GM18873 (cell line): Measurements from ENCODE around the gene PPIAL4G.
"Not testable (repeated sequence)": the region's sequence is repeated elsewhere in the genome, so short reads cannot be mapped to it uniquely, and the experiment has no call there.

ENCODE experiments used
- ATAC-seq: cut with Tn5 transposase; IDR thresholded peaks from one replicate; pipeline ENCODE4 v1.9.1; 2021; ENCODE audit warnings: mild to moderate bottlenecking, moderate library complexity, moderate number of reproducible peaks; ENCODE audit not compliant: unreplicated experiment, low FRiP score

The PPIAL4G gene

DNA sequence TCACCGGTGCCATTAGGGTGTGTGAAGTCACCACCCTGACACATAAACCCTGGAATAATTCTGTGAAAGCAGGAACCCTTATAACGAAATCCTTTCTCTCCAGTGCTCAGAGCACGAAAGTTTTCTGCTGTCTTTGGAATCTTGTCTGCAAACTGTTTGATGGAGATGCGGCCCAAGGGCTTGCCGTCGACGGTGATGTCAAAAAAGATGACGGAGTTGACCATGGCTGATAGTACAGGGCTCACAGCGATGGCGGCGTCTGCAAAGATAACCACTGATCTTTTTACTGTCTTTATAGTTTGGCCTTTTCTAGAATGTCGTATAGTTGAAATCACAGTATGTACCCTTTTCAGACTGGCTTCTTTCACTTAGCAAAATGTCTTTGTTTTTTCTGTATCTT, at the start of gene PPIAL4G:
Gene PPIAL4G, minus strand, starts transcription at position 274 of the 400 bp plus-strand sequence. Its CDS starts 50 bp downstream, at position 224.
- ATAC-seq: not testable (repeated sequence)

DNA sequence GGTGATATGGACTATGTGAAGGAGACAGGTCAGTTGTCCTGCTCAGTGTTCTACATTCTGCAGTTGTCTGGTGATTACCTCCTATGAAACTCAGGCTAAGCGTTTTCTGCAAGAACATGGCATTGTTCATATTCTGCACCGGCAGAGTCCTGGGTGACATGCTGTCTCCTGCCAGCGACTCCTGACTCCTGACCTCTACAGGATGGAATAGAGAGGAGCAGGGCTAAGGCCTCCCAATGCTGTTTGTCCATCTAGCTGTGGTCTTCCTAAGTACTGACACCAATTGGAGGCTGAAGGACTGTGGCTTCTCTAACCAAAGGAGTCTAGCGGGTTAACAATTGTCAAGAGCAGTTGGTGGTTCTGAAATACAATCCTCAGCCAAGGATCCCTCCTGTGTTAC, 49.1 kb upstream of the PPIAL4G start:
- not testable (repeated sequence) for ATAC-seq

DNA sequence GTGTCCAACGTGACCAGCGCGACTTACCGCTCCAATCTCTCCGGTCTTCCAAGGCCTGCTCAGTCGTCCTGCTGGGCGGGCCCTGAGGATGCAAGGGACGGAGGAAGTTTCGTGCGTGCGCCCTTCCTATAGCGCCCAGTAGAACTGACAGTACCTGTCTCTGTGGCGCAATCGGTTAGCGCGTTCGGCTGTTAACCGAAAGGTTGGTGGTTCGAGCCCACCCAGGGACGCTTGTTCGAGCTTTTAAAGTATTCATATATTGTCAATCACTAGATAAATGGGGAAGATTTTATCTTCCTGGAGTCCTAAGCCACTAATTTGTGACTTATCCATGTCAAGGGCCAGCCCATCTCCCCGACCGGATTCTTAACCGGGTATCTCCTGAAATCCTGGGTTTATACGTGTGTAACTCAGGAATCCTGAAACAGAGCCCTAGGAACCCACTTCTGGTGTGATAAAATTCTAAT, 46.0 kb upstream of the PPIAL4G start:
- not testable (repeated sequence) for ATAC-seq

DNA sequence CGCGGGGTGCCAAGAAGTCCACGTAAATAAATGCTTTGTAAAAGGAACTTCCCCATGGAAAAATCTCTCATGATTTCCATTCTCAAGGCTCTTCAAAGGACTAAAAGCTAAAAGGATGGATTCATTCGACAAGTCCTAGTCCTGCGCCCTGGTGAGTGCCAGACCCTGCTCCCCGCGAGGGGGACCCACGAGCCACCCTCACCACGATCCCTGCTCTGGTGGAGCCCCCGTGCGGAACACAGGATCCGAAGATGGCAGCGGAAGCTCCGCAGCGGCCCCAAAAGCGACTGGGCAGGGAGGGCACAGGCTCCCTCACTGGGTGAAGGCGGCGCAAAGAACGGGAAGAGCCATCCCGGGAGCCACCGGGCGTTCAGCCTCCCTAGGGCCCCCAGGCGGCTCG, 45.5 kb upstream of the PPIAL4G start:
- ATAC-seq: not testable (repeated sequence)

DNA sequence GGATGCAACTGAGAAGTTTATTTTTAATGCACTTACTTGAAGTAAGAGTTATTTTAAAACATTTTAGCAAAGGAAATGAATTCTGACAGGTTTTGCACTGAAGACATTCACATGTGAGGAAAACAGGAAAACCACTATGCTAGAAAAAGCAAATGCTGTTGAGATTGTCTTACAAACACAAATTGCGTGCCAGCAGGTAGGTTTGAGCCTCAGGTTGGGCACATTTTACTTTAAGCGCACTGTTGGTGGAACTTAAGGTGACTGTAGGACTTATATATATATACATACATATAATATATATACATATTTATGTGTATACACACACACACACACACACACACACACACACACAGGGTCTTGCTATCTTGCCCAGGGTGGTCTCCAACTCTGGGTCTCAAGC, 43.5 kb upstream of the PPIAL4G start:
- ATAC-seq: not testable (repeated sequence)

DNA sequence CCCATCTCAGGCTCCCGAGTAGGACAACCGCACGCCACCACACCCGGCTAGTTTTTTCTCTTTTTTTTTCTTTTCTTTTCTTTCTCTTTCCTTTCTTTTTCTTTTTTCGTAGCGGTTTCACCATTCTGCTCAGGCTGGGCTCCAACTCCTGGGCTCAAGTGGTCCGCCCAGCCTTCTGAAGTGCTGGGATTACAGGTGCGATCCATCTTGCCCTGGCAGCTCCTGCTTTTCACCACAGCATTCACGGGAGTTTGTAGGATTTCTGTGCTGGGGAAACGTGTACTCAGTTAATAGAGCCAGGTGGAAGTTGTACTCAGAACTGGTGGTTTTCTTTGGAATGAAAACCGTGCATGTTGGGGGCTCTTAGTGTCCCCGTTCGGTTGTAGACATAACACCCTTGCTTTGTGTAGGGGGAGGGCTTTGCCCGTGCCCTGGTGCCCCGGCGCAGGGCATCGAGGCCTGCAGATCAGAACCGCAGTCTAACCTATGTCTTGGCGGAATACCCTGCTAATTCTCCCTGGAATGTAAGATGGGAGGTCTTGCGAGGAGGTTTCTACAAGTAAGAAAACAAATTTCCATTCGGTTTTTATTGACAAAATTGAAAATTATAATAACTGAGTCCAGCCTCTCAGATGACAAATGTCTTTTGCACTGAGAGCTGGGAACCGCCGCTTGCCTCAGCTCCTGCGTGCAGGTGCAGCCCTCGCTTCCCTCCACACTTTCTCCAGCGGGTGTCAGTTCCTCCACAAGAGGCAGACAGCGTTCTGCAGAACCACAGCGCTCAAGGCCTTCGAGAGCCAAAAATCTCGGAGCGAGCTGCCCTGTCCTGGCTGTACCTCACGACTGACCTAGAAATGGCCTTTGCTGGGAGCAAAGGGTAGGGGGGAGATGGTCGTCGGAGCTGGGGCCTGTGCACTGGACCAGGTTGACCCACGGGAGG, 40.4 kb upstream of the PPIAL4G start:
- peak; percentile 13 for ATAC-seq

DNA sequence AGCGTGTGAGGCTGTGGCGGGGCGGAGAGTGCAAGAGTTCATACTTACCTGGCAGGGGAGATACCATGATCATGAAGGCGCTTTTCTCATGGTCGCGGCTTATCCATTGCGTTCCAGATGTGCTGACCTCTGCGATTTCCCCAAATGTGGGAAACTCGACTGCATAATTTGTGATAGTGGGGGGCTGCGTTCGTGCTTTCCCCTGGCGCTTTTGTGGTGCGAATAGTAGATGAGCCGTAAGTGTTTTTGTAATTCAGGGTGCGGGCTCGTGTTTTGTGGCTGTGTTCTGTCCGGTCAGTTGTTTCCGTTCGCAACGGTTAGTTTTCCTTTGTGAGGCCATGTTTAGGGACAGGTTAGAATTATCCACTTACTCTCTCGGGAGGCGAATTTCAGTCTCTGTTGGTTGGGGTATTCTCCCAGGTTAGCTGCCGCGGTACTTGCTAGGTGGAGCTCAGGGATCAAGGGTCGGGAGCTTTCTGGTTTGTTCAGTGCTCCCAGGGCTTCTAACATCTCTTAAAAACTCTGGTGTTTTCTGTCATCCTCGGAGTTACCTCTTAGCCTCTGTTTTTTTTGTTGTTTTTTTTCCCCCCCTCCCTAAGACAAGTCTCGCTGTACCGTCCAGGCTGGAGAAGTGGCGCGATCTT, 39.6 kb upstream of the PPIAL4G start:
- ATAC-seq: peak; percentile 81

DNA sequence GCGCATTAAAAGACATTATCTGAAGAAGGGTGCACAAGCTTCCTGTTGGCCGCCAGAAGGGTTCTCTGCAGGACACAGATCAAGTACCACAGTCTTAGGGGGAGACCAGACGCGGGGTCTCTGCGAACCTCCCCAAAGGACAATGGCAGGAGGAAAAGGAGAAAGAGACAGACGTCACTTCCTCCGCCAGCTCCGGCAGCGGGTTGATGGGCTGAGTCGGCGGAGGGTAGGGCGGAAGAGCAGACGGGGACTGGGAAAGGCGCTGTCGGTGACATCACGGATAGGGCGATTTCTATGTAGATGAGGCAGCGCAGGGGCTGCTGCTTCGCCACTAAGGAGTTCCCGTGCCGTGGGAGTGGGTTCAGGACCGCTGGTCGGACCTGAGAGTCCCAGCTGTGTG, 39.0 kb upstream of the PPIAL4G start:
- peak; percentile 54 for ATAC-seq

DNA sequence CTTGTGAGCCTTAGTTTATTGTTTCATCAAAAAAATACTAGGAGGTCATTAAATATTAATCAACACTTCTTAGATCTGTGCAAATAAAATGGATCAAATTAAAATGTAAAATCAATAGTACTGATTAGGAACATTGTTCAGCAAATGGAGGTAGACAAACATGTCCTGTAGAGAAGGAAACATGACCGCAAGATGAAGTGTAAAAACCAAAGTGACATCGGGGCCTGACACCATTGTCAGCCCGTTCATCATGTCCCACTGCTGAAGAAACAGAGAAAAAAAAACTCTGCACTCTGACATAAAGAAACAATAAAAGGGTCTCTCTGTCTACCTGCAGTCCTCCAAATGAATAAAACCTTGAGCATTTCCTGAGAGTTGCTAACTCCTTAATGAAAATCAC, 31.2 kb upstream of the PPIAL4G start:
- not testable (repeated sequence) for ATAC-seq

DNA sequence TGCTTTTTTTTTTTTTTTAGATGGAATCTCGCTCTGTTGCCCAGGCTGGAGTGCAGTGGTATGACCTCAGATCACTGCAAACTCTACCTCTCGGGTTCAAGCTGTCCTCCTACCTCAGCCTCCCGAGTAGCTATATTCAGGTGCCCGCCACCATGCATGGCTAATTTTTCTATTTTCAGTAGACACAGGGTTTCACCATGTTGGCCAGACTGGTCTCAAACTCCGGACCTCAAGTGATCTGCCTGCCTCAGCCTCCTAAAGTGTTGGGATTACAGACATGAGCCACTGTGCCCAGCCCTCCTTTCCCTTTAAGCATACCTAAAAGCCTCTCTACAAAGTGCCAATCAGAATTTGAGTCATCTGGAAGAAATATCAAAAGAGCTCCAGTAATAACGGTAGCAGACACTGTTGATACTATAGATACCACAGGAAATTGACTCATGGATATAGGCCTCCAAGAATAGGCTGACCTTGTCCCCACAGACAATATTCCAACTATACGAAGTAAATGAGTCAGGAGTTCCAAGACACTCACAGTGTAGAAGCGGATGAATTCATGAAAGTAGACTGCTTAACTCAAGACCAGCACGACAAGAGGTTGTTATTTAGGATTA, 29.6 kb upstream of the PPIAL4G start:
- not testable (repeated sequence) for ATAC-seq

DNA sequence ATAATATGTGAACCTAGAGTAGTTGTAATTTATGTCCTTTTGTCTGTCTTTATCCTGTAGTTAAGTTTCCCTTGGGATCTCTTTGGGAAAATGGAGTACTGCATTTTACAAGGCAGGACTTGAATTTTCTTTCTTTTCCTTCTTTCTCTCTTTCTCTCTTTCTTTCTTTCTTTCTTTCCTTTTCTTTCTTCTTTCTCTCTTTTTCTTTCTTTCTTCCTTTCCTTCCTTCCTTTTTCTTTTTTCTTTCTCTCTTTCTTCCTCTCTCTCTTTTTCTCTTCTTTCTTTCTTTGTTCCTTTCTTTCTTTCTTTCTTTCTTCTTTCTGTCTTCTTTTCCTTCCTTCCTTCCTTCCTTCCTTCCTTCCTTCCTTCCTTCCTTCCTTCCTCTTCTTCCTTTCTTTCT, 10.8 kb upstream of the PPIAL4G start:
- not testable (repeated sequence) for ATAC-seq

DNA sequence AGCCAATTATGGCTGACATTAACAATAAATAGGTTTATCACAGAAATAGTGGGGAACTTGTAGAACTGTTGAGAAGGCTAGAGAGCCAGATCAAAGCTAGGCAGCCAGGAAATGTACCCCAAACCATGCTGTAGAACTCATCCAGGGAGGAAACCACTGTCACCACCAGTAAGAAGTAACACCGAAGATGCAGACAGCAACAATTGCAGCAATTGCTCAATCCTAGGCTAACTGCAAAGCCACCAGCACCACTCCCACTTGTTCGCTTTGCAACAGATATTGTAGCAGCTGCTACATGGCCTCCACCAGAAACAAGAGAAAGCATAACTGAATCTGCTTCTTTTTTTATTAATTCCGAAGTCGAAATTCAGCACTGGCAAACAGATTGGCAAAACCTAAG, 2.0 kb downstream of the PPIAL4G start:
- not testable (repeated sequence) for ATAC-seq

DNA sequence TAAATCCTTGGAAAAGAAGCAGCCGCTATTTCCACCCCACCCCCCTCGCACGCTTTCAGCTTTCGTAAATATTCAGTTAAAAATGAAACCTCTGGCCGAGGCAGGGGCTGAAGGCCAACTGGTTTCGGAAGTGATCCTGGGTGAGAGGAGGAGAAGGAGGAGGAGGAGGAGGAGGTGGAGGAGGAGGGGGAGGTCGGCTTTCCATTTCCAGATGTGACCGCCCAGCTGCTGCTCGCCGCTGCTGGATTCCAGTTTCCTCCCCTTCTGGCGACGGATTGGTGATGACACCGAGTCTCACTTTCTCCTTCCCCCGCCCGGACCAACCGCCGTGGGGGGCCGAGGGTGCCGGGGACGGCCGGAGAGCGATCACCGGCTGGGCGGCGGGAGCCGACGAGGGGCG, 23.4 kb downstream of the PPIAL4G start:
- not testable (repeated sequence) for ATAC-seq

DNA sequence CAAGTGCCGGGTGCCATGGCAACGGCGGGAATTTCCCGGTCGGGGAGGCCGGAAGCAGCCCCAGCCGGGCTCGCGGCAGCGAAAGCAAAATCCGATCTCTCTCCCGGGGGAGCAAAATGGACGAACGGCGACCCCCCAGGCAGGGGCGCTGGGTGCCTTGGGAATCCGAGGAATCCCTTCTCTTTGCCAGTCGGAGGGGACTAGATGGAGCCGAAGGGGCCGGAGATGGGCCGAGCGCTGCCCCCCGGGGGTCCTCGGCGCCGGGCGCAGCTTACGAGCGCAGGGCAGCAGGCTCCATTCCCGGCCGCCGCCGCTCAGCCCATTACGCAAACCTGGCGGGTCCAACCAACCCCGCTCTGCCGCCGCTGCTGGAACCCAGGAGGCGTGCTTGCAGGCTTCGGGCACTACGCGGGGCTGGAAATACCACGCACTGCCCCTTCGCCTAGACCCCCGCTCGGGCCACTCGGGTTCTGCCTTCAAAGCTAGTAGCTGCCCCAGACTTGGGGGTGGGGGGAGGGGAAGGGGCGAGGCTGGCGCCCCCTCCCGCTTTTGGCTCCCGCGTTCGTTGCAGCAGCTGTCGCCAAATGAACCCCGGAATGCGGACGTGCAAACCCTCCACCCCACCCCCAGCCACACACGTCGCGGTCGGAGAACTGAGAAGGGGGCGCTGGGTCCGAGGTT, 24.1 kb downstream of the PPIAL4G start:
- ATAC-seq: not testable (repeated sequence)

DNA sequence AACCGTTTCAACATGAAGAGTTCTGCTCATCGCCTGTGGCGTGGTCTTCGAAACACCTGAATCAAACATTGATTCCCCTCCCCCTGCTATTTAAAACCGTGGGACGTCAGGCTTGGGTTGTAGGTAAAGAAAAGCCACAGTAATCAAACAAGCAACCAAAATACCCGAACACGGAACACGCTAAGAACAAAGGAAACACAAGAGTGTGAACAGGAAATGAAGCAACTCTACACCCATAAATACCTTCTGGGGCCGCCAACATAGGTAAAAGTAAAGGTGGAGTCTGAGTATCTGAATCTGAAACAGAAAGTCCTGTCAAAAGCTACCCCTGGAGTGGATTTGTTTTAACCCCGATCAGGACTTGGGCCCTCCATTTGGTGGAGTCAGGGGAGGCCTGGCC, 24.7 kb downstream of the PPIAL4G start:
- not testable (repeated sequence) for ATAC-seq

DNA sequence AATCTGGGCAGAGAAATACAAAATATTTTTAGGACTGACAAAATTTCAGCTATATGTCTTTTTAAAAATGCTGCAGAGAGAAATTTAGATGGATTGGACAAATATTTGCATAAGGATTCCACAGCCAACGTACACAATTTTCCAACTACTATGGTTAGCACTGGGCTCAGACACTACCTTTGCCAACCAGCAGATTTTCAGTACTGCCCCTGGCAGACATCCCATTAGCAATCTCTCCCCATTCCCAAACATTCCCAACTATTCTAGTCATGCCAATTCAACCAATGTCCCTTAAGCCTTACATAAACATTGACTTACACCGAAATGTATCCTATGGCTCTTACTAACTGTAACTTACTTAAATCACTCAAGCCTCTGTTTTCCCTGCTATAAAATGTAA, 30.3 kb downstream of the PPIAL4G start:
- not testable (repeated sequence) for ATAC-seq

DNA sequence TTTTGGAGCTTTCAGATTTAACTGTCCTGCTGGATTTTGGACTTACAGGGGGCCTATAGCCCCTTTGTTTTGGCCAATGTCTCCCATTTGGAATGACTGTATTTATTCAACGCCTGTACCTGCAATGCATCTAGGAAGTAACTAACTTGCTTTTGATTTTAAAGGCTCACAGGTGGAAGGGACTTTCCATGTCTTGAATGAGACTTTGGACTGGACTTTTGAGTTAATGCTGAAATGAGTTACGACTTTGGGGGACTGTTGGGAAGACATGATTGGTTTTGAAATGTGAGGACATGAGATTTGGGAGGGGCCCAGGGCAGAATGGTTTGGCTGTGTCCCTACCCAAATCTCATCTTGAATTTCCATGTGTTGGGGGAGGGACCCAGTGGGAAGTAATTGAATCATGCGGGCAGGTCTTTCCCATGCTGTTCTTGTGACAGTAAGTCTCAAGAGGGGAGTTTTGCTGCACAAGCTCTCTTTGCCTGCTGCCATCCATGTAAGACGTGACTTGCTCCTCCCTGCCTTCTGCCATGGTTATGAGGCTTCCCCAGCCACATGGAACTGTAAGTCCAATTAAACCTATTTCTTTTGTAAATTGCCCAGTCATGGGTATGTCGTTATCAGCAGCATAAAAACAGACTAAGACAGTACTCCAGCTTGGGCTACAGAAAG, 43.3 kb downstream of the PPIAL4G start:
- ATAC-seq: not testable (repeated sequence)

DNA sequence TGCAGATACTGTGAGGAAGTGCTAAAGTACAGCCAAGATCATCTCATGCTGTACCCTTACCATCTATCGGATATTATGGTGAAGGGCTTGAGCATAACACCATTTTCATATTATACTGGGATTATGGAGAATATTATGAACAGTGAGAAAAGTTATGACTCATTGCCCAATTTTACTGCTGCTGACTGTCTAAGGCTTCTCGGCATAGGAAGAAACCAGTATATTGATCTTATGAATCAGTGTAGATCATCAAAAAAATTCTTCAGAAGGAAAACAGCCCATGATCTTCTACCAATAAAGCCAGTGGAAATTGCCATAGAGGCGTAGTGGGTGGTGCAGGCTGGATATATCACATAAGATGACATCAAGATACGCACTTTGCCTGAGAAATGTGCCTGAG, 47.7 kb downstream of the PPIAL4G start:
- no peak for ATAC-seq

DNA sequence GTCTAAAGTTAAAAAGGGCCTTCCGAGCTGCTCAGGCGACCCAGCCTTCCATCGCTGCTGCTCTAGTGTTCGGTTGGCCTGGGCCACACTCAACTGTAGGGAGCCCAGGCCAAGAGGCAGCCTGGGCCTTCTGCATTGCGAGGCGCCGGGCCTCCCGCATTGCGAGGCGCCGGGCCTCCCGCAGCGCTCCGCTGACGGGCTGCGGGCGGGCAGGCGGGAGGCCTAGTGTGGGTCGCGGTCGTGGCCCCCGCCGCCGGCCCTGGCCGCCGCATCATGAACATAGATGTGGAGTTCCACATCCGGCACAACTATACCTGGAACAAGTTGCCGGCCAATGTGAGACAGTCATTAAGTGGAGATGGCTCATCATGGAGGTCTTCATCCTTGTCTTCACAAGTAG, 48.3 kb downstream of the PPIAL4G start:
- no peak for ATAC-seq

DNA sequence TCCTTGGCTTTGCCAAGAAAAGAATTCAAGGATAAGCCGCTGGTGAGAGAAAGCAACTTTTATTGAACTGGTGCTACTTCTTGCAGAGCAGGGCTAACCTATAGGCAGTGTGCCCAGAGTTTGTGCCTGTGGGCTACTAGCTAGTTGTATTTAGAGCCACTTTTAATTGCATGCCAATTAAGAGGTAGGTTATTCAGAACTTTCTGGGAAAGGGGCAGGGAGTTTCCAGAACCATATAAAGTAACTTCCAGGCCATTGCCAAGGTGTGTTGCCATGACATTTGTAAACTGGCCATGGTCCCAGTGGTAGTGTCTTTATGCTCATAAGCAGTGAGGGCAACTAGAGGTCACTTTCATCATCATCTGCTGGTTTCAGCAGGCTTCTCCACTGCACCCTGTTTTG, 50.2 kb downstream of the PPIAL4G start:
- ATAC-seq: not testable (repeated sequence)
